Measurements from ENCODE around the gene FCRLA.
"Not testable (repeated sequence)": the region's sequence is repeated elsewhere in the genome, so short reads cannot be mapped to it uniquely, and the experiment has no call there.

The FCRLA gene

GRCh38 chr1:161706482-161707347 lies at the start of gene FCRLA:
FCRLA (plus strand) TSS chr1:161707229; CDS start chr1:161707265, 36 bp downstream.
- intact Hi-C loops (cut with DNase I), result no loop called here
- DNase-seq, result no peak

DNA sequence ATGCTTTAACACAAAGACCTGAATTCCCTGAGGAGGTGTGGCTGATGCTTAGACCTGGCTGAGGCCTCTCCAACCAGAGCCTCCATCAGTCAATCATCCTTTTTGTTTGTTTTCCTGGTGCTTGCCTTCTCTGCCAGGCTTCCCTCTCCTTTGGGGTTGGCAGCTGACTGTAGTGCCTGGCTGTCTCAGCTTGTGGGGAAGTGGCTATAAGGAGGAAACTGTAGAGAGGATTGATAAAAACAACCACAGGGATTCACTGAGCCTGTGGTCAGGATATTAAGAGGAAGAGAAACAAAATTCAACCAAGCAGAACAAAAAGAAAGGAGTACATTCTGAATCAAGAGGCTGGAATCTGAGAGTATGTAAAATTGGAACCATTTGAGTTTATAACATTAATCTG lies 48.5 kb upstream of the FCRLA start:
- intact Hi-C loops (cut with DNase I); DNase-seq: not testable (repeated sequence)

GRCh38 chr1:161661660-161662311 lies 45.2 kb upstream of the FCRLA start:
- intact Hi-C loops (cut with DNase I); DNase-seq: not testable (repeated sequence)

DNA sequence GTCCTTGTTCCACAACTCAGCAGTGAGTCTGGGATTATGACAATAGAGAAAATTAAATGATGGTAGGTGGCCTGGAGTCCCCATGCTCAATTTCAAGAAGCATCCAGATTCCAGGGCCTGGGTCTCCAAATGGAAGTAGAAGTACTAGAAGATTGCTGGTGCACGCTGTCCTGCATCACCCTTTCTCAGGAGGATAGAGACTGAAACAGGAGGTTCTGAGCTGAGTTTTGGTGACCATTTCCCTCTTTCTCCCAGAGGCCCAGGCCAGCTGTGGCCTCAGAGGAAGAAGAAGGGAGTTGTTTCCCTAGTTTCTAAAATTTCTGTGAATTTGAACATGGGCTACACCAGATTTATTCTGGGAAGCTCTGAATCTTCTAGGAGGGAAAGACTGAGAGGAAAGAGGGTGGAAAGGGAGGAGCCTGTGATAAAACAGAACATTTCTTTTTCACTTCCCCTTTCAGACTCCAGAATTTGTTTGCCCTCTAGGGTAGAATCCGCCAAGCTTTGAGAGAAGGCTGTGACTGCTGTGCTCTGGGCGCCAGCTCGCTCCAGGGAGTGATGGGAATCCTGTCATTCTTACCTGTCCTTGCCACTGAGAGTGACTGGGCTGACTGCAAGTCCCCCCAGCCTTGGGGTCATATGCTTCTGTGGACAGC lies 44.2 kb upstream of the FCRLA start, which contains the start of gene FCGR2B:
FCGR2B (plus strand) TSS at position 460 of the 656 bp plus-strand sequence; CDS start at position 559, 99 bp downstream.
- DNase-seq; intact Hi-C loops (cut with DNase I): not testable (repeated sequence)

GRCh38 chr1:161663569-161663968 lies 43.5 kb upstream of the FCRLA start:
- DNase-seq; intact Hi-C loops (cut with DNase I): not testable (repeated sequence)

GRCh38 chr1:161664689-161665088 lies 42.3 kb upstream of the FCRLA start:
- DNase-seq; intact Hi-C loops (cut with DNase I): not testable (repeated sequence)

- DNase-seq, result peak in 1 of 10 donors; percentile 82
- intact Hi-C loops (cut with DNase I), result not testable (repeated sequence)
Measured at GRCh38 chr1:161671045-161672020, 35.7 kb upstream of the FCRLA start.

DNA sequence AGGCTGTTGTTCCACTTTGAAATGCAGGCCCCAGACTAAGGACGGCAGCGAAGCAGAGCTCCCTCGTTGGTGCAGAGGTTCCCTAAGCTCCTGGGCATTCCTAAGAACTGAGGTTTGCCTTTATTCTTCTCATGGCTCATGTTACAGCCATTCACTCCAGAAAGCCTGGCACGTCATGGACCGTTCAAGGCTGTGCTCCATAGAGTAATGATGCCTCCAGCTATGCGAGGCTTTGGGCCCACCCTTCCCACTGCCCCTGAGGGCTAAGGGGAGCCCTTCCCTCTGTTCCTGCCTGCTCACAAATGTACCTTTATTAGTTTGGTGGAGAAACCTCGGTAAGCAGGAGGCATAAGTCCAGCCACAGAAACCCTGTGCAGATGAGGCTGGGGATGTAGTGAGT lies 33.6 kb upstream of the FCRLA start:
- intact Hi-C loops (cut with DNase I); DNase-seq: not testable (repeated sequence)

GRCh38 chr1:161674447-161674846 lies 32.6 kb upstream of the FCRLA start:
- DNase-seq; intact Hi-C loops (cut with DNase I): not testable (repeated sequence)

DNA sequence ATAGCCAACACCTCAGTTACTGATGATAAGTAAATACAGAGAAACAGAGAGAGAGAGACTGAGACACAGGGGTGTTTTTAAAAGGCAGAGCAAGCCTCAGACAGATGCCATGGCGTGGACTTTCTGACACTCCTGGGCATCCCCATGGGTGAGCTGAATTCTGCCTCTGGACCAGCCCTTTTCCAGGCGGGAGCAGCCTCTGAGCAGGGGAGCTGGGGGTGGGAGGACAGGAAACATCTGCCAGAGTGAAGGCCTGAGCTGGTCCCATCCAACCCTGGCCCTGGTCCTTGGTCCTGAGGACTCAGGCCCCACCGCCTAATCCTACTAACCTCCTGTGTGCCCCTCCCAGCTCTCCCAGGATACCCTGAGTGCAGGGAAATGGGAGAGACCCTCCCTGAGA lies 32.1 kb upstream of the FCRLA start:
- DNase-seq; intact Hi-C loops (cut with DNase I): not testable (repeated sequence)

GRCh38 chr1:161676441-161676840 lies 30.6 kb upstream of the FCRLA start:
- DNase-seq, result no peak

GRCh38 chr1:161676958-161677689 lies 29.9 kb upstream of the FCRLA start:
- no peak for DNase-seq

More at GRCh38 chr1:161676441-161676840, 30.6 kb upstream of the FCRLA start:
- intact Hi-C loops (cut with DNase I), result no loop called here

DNA sequence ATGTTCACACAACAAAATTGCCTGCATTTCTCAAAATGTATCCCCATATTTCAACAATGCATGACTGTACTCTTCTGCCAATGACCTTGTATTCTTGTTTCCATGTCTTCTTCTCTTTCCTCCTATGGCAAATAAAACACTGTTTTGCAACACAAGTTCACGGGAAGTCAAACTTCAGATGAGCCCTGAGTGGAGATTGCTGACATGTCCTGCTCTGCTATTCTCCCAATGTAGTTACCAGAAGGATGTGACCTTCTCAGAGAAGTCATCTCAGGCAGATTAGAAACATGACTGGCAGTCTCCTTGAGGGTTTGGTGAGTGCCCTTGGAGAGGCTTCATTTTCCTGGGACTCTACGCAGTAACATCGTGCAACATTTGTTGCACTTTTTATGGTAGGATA lies 28.5 kb upstream of the FCRLA start:
- intact Hi-C loops (cut with DNase I), result no loop called here
- DNase-seq, result no peak

More at GRCh38 chr1:161676958-161677689, 29.9 kb upstream of the FCRLA start:
- intact Hi-C loops (cut with DNase I), result no loop called here

GRCh38 chr1:161681879-161682278 lies 25.1 kb upstream of the FCRLA start:
- DNase-seq, result no peak
- intact Hi-C loops (cut with DNase I), result no loop called here

DNA sequence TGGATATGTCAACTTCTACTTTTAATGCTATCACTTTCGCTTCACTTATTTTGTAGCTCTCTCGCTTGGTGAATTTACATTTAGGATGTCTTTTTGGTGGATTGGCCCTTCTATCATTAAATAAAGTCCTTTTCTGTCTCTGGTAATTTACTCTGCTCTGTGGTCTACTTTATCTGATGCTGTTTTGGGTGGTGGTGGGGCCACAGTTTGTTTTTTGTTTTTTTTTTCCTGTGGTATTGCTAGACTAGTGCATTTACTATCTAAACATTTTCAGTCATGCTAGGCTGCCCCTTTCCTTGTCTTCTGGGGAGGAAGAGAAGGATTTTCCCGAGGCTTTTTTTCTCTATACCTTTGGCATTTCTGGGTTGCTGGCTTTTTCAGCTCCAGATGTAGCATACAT lies 18.1 kb upstream of the FCRLA start:
- DNase-seq, result no peak
- intact Hi-C loops (cut with DNase I), result no loop called here

GRCh38 chr1:161691846-161692245 lies 15.2 kb upstream of the FCRLA start:
- intact Hi-C loops (cut with DNase I), result no loop called here

DNA sequence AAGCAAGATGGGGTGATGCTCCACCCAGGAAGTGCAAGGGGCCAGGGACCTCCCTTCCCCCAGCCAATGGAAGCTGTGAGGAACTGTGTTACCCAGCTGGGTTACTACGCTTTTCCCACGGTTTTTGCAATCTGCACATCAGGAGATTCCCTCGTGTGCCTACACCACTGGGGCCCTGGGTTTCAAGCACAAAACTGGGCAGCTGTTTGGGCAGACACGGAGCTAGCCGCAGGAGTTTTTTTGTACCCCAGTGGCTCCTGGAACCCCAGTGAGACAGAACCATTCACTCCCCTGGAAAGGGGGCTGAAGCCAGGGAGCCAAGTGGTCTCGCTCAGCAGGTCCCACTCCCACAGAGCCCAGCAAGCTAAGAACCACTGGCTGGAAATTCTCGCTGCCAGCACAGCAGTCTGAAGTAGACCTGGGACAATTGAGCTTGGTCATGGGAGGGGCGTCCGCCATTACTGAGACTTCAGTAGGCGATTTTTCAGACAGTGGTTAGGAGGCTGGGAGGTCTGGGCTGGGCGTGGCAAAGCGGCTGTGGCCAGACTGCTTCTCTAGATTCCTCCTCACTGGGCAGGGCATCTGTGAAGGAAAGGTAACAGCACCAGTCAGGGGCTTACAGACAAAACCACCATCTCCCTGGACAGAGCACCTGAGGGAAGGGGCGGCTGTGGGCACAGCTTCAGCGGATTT lies 13.9 kb upstream of the FCRLA start:
- DNase-seq; intact Hi-C loops (cut with DNase I): not testable (repeated sequence)

More at GRCh38 chr1:161691846-161692245, 15.2 kb upstream of the FCRLA start:
- no peak for DNase-seq

DNA sequence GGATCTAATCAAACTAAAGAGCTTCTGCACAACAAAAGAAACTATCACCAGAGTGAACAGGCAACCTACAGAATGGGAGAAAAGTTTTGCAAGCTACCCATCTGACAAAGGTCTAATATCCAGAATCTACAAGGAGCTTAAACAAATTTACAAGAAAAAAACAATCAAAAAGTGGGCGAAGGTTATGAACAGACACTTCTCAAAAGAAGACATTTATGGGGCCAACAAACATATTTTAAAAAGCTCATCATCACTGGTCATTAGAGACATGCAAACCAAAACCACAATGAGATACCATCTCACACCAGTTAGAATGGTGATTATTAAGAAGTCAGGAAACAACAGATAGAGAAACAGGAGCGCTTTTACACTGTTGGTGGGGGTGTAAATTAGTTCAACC lies 8.7 kb upstream of the FCRLA start:
- intact Hi-C loops (cut with DNase I); DNase-seq: not testable (repeated sequence)
